SHP77 treated with DMSO at 0.1 percent for 48 hours (cell line): Measurements from ENCODE around the gene LIF.
"Not testable (repeated sequence)": the region's sequence is repeated elsewhere in the genome, so short reads cannot be mapped to it uniquely, and the experiment has no call there.

Experiments used
- DNase-seq: peaks from one replicate; lab custom pipeline; 2025; lab: John Stamatoyannopoulos, UW

The LIF gene

GRCh38 chr22:30241576-30242371 lies 4.8 kb downstream of the LIF start:
- no peak for DNase-seq

GRCh38 chr22:30240541-30241417 lies 5.8 kb downstream of the LIF start:
- no peak for DNase-seq

GRCh38 chr22:30239488-30240405 lies 6.8 kb downstream of the LIF start:
- no peak for DNase-seq

GRCh38 chr22:30238661-30239487 lies 7.7 kb downstream of the LIF start:
- DNase-seq: no peak

- DNase-seq: no peak
Measured at GRCh38 chr22:30238136-30238535, 8.4 kb downstream of the LIF start.

GRCh38 chr22:30236875-30237274 lies 9.7 kb downstream of the LIF start:
- DNase-seq: no peak

GRCh38 chr22:30235687-30236170 lies 10.8 kb downstream of the LIF start:
- DNase-seq: no peak

- no peak for DNase-seq
Measured at GRCh38 chr22:30234786-30235470, 11.6 kb downstream of the LIF start.

- not testable (repeated sequence) for DNase-seq
Measured at GRCh38 chr22:30234325-30234724, 12.2 kb downstream of the LIF start.

GRCh38 chr22:30233582-30233981 lies 13.0 kb downstream of the LIF start:
- DNase-seq: no peak

GRCh38 chr22:30232716-30233218 lies 13.8 kb downstream of the LIF start:
- DNase-seq: no peak

- DNase-seq: no peak
Measured at GRCh38 chr22:30230787-30231461, 15.6 kb downstream of the LIF start.

- DNase-seq: no peak
Measured at GRCh38 chr22:30230330-30230729, 16.2 kb downstream of the LIF start.

GRCh38 chr22:30228509-30229359 lies 17.8 kb downstream of the LIF start:
- no peak for DNase-seq

- DNase-seq: no peak
Measured at GRCh38 chr22:30227438-30228228, 18.9 kb downstream of the LIF start.

- DNase-seq: no peak
Measured at GRCh38 chr22:30226192-30226832, 20.2 kb downstream of the LIF start.

GRCh38 chr22:30225220-30225927 lies 21.2 kb downstream of the LIF start:
- no peak for DNase-seq
